MM.1S (cell line): ENCODE results near the gene ZNF638.
A peak's percentile ranks its signal among the peaks of the same experiment; 100 is the strongest.

Experiments
- DNase-seq: peaks from one replicate; pipeline ENCODE4 v3.0.0-alpha.2; 2015
- H2AFZ ChIP-seq: fragments of 300-600 bp; sonication (generic); 2 replicates; pipeline ENCODE4 v1.6.0; 2016; ENCODE audit warnings: antibody characterized with exemption, low read length
- H3F3A ChIP-seq: fragments of 300-600 bp; sonication (generic); 2 replicates; pipeline ENCODE4 v1.6.1; 2016; ENCODE audit warnings: mild to moderate bottlenecking, antibody characterized with exemption, low read length, moderate library complexity, mixed read lengths; ENCODE audit not compliant: insufficient read depth
- H3K27ac ChIP-seq: fragments of 300-600 bp; sonication (generic); 2 replicates; pipeline ENCODE4 v1.5.1; 2016; ENCODE audit warnings: mild to moderate bottlenecking, low read length
- H3K27me3 ChIP-seq: fragments of 300-600 bp; sonication (generic); replicated peaks from 2 replicates; pipeline ENCODE4 v1.6.0; 2016; ENCODE audit warnings: low read length; ENCODE audit not compliant: insufficient read depth
- H3K36me3 ChIP-seq: fragments of 300-600 bp; sonication (generic); replicated peaks from 2 replicates; pipeline ENCODE4 v1.6.1; 2016; ENCODE audit warnings: mild to moderate bottlenecking, low read length, mixed read lengths; ENCODE audit not compliant: insufficient read depth
- H3K4me1 ChIP-seq: fragments of 300-600 bp; sonication (generic); 2 replicates; pipeline ENCODE4 v1.6.1; 2016; ENCODE audit warnings: low read length, mixed read lengths
- H3K4me2 ChIP-seq: fragments of 300-600 bp; sonication (generic); 2 replicates; pipeline ENCODE4 v1.6.0; 2016; ENCODE audit warnings: low read depth, low read length
- H3K4me3 ChIP-seq: fragments of 300-600 bp; sonication (generic); 2 replicates; pipeline ENCODE4 v1.5.1; 2016; ENCODE audit warnings: low read length, mixed read lengths
- H3K79me2 ChIP-seq: fragments of 300-600 bp; sonication (generic); 2 replicates; pipeline ENCODE4 v1.6.1; 2016; ENCODE audit warnings: mixed run types, low read length, mixed read lengths
- H3K9ac ChIP-seq: fragments of 300-600 bp; sonication (generic); 2 replicates; pipeline ENCODE4 v1.6.1; 2016; ENCODE audit warnings: low read length, mixed read lengths
- H3K9me2 ChIP-seq: fragments of 300-600 bp; sonication (generic); replicated peaks from 2 replicates; pipeline ENCODE4 v1.6.1; 2016; ENCODE audit warnings: mild to moderate bottlenecking, low read length, mixed read lengths; ENCODE audit not compliant: insufficient read depth
- H3K9me3 ChIP-seq: fragments of 300-600 bp; sonication (generic); replicated peaks from 2 replicates; pipeline ENCODE4 v1.6.1; 2016; ENCODE audit warnings: mild to moderate bottlenecking, low read length, mixed read lengths; ENCODE audit not compliant: insufficient read depth
- H4K20me1 ChIP-seq: fragments of 300-600 bp; sonication (generic); 2 replicates; pipeline ENCODE4 v1.6.1; 2016; ENCODE audit warnings: mild to moderate bottlenecking, low read length, moderate library complexity, mixed read lengths; ENCODE audit not compliant: insufficient read depth
- CTCF ChIP-seq: fragments of 300-600 bp; sonication (generic); IDR thresholded peaks from 2 replicates; pipeline ENCODE4 v1.5.1; 2016; ENCODE audit warnings: antibody characterized with exemption, low read length, mixed read lengths
- EZH2 ChIP-seq: fragments of 300-600 bp; sonication (generic); optimal IDR thresholded peaks from 2 replicates; pipeline ENCODE3; 2017; ENCODE audit warnings: low read depth, mild to moderate bottlenecking, antibody characterized with exemption, low read length, mixed read lengths
- EZH2phosphoT487 ChIP-seq: fragments of 300-600 bp; sonication (generic); IDR thresholded peaks from 2 replicates; pipeline ENCODE4 v1.6.1; 2018; ENCODE audit warnings: antibody characterized with exemption, low read length

ZNF638 gene, protein sequence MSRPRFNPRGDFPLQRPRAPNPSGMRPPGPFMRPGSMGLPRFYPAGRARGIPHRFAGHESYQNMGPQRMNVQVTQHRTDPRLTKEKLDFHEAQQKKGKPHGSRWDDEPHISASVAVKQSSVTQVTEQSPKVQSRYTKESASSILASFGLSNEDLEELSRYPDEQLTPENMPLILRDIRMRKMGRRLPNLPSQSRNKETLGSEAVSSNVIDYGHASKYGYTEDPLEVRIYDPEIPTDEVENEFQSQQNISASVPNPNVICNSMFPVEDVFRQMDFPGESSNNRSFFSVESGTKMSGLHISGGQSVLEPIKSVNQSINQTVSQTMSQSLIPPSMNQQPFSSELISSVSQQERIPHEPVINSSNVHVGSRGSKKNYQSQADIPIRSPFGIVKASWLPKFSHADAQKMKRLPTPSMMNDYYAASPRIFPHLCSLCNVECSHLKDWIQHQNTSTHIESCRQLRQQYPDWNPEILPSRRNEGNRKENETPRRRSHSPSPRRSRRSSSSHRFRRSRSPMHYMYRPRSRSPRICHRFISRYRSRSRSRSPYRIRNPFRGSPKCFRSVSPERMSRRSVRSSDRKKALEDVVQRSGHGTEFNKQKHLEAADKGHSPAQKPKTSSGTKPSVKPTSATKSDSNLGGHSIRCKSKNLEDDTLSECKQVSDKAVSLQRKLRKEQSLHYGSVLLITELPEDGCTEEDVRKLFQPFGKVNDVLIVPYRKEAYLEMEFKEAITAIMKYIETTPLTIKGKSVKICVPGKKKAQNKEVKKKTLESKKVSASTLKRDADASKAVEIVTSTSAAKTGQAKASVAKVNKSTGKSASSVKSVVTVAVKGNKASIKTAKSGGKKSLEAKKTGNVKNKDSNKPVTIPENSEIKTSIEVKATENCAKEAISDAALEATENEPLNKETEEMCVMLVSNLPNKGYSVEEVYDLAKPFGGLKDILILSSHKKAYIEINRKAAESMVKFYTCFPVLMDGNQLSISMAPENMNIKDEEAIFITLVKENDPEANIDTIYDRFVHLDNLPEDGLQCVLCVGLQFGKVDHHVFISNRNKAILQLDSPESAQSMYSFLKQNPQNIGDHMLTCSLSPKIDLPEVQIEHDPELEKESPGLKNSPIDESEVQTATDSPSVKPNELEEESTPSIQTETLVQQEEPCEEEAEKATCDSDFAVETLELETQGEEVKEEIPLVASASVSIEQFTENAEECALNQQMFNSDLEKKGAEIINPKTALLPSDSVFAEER (N-terminal part only)

DNA sequence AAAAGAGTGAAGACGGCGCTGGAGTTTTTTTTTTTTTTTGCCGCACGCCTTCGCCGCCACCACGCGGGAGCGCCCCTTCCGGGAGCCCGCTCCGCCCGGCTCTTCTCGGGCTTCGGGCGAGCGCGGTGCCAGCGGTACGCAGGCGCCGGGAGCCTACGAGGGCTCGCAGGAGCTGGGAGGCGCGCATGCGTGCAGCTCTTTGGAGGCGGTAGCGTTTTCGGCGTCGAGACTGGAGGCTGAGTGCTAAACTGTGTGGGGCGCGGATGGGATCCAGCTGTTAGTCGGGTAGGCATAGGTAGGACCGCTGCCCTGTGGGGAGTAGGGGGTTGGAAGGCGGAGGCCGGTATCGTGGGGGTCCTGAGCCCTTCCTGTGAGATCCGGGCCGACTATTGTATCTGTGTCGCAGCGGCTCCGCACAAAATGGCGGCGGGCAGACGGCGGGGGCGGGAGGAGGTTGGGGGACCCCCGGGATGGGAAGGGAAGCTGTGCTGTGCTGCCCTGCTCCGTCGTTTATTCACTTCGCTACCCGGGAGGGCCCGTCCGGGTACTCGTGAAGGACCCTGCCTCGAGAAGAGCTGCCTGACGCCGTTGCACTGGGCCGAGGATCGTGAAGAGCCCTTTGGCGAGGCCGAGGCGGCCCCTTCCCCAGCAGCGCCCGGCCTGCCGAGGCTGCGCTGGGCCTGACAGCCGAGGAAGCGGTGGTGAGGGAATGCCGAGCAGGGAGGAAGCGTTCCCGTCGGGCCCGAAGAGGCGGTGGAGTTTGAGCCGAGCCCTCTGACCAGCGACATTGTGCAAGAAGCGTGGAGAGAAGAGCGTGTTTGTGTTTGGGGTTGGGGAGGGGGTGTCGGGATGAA is at the start of gene ZNF638:
Gene ZNF638 (plus strand): TSS at position 202 of the 854 bp plus-strand sequence. CDS start 17,173 bp downstream, outside the sequence.
- Histone ChIP-seq H3K4me3 (peak within 1 kb of the TSS; percentile 97), H3K36me3 (0 out of 2 replicates have a peak, but pooled peaks cover 4% of the 10 kb centered on the region), H3K79me2 (peaks cover 53% of the 10 kb centered on the region), H3K9me3 (no peaks in the 10 kb centered on the region), H3K9ac (peak within 1 kb of the TSS; percentile 92), H3K4me2 (peak within 1 kb of the TSS; percentile 59), H3K9me2 (no peaks in the 10 kb centered on the region), H3K4me1 (peaks cover 6% of the 10 kb centered on the region; the same call in 1 of the 2 replicates), H2AFZ (peak within 1 kb of the TSS; percentile 82), H3K27me3 (no peaks in the 10 kb centered on the region), H3K27ac (peak within 1 kb of the TSS; percentile 52; the same call in 1 of the 2 replicates), H3F3A (no peaks in the 10 kb centered on the region), H4K20me1 (peaks cover 4% of the 10 kb centered on the region; the same call in 1 of the 2 replicates)
- TF ChIP-seq EZH2 (no peak), EZH2phosphoT487 (no peak), CTCF (peak; percentile 64)
- peak; percentile 97 for DNase-seq

GRCh38 chr2:71281950-71282349 is 49.6 kb upstream of the ZNF638 start:
- Histone ChIP-seq H3K79me2 (peaks cover 33% of the 10 kb centered on the region), H3F3A (peaks cover 6% of the 10 kb centered on the region; the same call in 1 of the 2 replicates), H3K4me2 (no peak overlapping the region), H4K20me1 (no peaks in the 10 kb centered on the region), H3K9me2 (no peaks in the 10 kb centered on the region), H3K27me3 (no peaks in the 10 kb centered on the region), H3K9ac (no peak overlapping the region), H3K27ac (no peak overlapping the region), H3K36me3 (no peaks in the 10 kb centered on the region), H2AFZ (no peak overlapping the region), H3K9me3 (no peaks in the 10 kb centered on the region), H3K4me1 (0 out of 2 replicates have a peak, but pooled peaks cover 4% of the 10 kb centered on the region), H3K4me3 (no peak overlapping the region)
- TF ChIP-seq EZH2phosphoT487 (no peak), CTCF (no peak), EZH2 (no peak)
- no peak for DNase-seq

DNA sequence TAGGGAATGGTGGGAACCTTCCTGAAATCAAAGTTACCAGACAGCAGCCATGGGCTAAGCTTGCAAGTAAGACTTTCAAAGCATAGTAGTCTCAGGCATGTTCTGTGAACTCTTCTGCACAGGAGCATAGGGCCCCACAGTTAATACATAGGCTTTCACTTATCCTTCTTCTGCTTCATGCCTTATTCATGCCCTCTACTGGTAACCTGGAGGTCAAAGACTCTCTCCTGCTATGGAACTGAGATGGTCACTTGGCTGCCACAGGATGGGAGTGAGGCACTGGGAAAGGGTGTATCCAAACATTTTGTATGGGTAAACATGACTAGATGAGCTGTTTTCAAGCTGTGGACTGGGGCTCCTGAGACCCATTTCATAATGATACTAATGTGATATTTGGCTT is 49.1 kb upstream of the ZNF638 start:
- DNase-seq = peak; percentile 31
- Histone ChIP-seq H3K4me2 (no peak overlapping the region), H3K27me3 (no peaks in the 10 kb centered on the region), H3K27ac (no peak overlapping the region), H3K9ac (no peak overlapping the region), H3K4me3 (no peak overlapping the region), H3K9me2 (no peaks in the 10 kb centered on the region), H3K79me2 (peaks cover 27% of the 10 kb centered on the region), H3F3A (0 out of 2 replicates have a peak, but pooled peaks cover under 1% of the 10 kb centered on the region), H3K4me1 (0 out of 2 replicates have a peak, but pooled peaks cover 4% of the 10 kb centered on the region), H3K9me3 (no peaks in the 10 kb centered on the region), H3K36me3 (no peaks in the 10 kb centered on the region), H4K20me1 (no peaks in the 10 kb centered on the region), H2AFZ (no peak overlapping the region)
- peak; percentile 41 for TF ChIP-seq CTCF
- TF ChIP-seq EZH2phosphoT487 = no peak
- TF ChIP-seq EZH2 = no peak
